ENCODE measurements around the gene HNRNPA0. TPM values are rescaled to one million over a fixed set of nuclear protein-coding genes. Genes with fewer than 3 reads are reported as not detected.
A peak's percentile ranks its signal among the peaks of the same experiment; 100 is the strongest.

The HNRNPA0 gene
- total and polyA plus RNA-seq, 9 of the 15 experiments (the other 6 are each of a cell fraction or from before 2014, with no cell fraction given) = 5.0 to 33.3 (median 10.7) TPM

- TF ChIP-seq RREB1 (CRISPR knock-in tag; IDR thresholded peaks at IDR 0.05) = no peak
- TF ChIP-seq ZBTB1 (CRISPR knock-in tag; IDR thresholded peaks at IDR 0.05; ENCODE audit: borderline replicate concordance, low read depth) = no peak
- no peak for TF ChIP-seq MIER1 (IDR thresholded peaks at IDR 0.05; ENCODE audit: low read depth)
- TF ChIP-seq TRIM24 (IDR thresholded peaks at IDR 0.05) = no peak
- no peak for TF ChIP-seq ARHGAP35 (IDR thresholded peaks at IDR 0.05; ENCODE audit: partially characterized antibody)
- TF ChIP-seq, protein P1, sequence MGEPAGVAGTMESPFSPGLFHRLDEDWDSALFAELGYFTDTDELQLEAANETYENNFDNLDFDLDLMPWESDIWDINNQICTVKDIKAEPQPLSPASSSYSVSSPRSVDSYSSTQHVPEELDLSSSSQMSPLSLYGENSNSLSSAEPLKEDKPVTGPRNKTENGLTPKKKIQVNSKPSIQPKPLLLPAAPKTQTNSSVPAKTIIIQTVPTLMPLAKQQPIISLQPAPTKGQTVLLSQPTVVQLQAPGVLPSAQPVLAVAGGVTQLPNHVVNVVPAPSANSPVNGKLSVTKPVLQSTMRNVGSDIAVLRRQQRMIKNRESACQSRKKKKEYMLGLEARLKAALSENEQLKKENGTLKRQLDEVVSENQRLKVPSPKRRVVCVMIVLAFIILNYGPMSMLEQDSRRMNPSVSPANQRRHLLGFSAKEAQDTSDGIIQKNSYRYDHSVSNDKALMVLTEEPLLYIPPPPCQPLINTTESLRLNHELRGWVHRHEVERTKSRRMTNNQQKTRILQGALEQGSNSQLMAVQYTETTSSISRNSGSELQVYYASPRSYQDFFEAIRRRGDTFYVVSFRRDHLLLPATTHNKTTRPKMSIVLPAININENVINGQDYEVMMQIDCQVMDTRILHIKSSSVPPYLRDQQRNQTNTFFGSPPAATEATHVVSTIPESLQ (CRISPR knock-in tag; IDR thresholded peaks at IDR 0.05) = no peak
- no peak for TF ChIP-seq TEAD1 (CRISPR knock-in tag; IDR thresholded peaks at IDR 0.05)
- no peak for TF ChIP-seq MEF2A (IDR thresholded peaks at IDR 0.05; ENCODE audit: control insufficient read depth, low read depth, low read length)
- no peak for TF ChIP-seq JUND (IDR thresholded peaks at IDR 0.05; ENCODE audit: borderline replicate concordance, low read depth, low read length)
- TF ChIP-seq JUND (tag; IDR thresholded peaks at IDR 0.05; ENCODE audit: borderline replicate concordance, low read depth, low read length) = no peak
- no peak for TF ChIP-seq GTF2A2 (tag; IDR thresholded peaks at IDR 0.05)
- TF ChIP-seq, protein P2, sequence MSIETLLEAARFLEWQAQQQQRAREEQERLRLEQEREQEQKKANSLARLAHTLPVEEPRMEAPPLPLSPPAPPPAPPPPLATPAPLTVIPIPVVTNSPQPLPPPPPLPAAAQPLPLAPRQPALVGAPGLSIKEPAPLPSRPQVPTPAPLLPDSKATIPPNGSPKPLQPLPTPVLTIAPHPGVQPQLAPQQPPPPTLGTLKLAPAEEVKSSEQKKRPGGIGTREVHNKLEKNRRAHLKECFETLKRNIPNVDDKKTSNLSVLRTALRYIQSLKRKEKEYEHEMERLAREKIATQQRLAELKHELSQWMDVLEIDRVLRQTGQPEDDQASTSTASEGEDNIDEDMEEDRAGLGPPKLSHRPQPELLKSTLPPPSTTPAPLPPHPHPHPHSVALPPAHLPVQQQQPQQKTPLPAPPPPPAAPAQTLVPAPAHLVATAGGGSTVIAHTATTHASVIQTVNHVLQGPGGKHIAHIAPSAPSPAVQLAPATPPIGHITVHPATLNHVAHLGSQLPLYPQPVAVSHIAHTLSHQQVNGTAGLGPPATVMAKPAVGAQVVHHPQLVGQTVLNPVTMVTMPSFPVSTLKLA (conservative IDR thresholded peaks at IDR 0.05) = peak; percentile 31 to 39; a peak in 1 of 4 replicates
- TF ChIP-seq MTA2 (IDR thresholded peaks at IDR 0.05; ENCODE audit: low read depth) = no peak
- TF ChIP-seq ZBTB5 (IDR thresholded peaks at IDR 0.05) = no peak
- no peak for TF ChIP-seq MAFF (IDR thresholded peaks at IDR 0.05; ENCODE audit: low read length)
- TF ChIP-seq NR2C2 (CRISPR knock-in tag; IDR thresholded peaks at IDR 0.05) = no peak
- TF ChIP-seq NR2C2 (tag; IDR thresholded peaks at IDR 0.05) = peak; percentile 21; the same call in 1 of the 2 replicates
Observed at GRCh38 chr5:137754961-137755762, 999 bp upstream of the HNRNPA0 start (continued).

Data from K562 (cell line).